ENCODE data around the gene CTBP2. TPM values are rescaled to one million over a fixed set of nuclear protein-coding genes. Genes with fewer than 3 reads are reported as not detected.

CTBP2 gene
- total RNA-seq, 4 donors from 2014 or later: 74.8 to 103 (median 79.2) TPM

GRCh38 chr10:125154529-125154928 lies 5.8 kb downstream of the CTBP2 start:
- H3K27ac ChIP-seq: peak overlapping the region; percentile 82 to 99 (median 98)
- H3K4me3 ChIP-seq: peak overlapping the region in 1 of 2 donors; percentile 25
- 3 to 10% methylated on average over 6 of the region's 6 CpGs for WGBS, 2 donors (ENCODE audit: low coverage in 1 of 2)
- peaks cover 22 to 88% (median 72%) of the 10 kb centered on the region in 3 donors for H3K4me1 ChIP-seq
- H3K27me3 ChIP-seq: no peaks in the 10 kb centered on the region
- no peak for ATAC-seq
- TF ChIP-seq CTCF (IDR thresholded peaks at IDR 0.05) (no peak), POLR2A (IDR thresholded peaks at IDR 0.05) (no peak), POLR2AphosphoS5 (IDR thresholded peaks at IDR 0.05) (no peak), EP300 (IDR thresholded peaks at IDR 0.05) (no peak)
- H3K9me3 ChIP-seq: no peaks in the 10 kb centered on the region
- H3K36me3 ChIP-seq: peaks cover 0 to 7% of the 10 kb centered on the region in 2 donors

DNA sequence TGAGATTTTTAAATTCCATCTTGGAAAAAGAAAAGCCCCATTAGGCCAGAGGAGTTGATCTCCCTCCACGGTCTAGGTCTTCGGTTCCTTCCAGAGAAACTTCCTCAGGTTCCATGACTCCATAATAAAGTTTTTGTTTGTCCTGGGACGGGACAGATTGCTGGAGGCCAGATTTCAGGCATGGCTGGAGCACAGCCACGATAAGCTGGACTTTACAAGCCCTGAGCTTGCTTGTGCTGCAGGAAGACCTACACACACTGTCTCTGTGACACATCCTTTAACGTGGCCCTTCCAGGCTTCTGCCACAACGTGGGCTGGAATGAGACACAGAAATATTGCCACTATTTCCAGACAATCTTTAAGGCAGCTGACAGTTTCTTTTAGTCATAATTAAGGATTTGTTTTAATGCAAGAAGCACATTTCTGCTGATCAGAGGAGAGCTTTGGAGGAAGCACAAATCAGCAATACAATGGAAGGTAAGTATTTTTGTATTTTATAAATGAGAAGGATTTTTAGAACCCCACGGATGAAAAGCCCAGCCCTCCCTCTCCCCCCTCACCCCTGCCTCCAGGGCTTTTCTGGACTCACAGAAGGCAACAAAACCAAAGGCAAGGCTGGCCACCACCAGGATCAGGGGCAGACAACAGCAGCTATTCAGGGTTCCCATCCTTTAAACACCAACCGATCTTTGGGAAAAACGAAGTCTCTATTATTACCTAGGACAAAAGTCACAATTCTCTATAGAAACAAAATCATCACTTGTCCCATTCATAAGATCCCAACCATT lies 6.5 kb downstream of the CTBP2 start:
- Histone ChIP-seq H3K27ac (peak overlapping the region; percentile 82 to 99 (median 98)), H3K4me3 (no peak overlapping the region), H3K36me3 (peaks cover 0 to 7% of the 10 kb centered on the region in 2 donors), H3K4me1 (peaks cover 26 to 94% (median 79%) of the 10 kb centered on the region in 3 donors), H3K27me3 (no peaks in the 10 kb centered on the region), H3K9me3 (no peaks in the 10 kb centered on the region)
- ATAC-seq: no peak
- WGBS, 2 donors (ENCODE audit: low coverage in 1 of 2): 20 to 21% methylated on average over 5 to 7 of the region's 9 CpGs
- no peak for TF ChIP-seq POLR2A (IDR thresholded peaks at IDR 0.05)

DNA sequence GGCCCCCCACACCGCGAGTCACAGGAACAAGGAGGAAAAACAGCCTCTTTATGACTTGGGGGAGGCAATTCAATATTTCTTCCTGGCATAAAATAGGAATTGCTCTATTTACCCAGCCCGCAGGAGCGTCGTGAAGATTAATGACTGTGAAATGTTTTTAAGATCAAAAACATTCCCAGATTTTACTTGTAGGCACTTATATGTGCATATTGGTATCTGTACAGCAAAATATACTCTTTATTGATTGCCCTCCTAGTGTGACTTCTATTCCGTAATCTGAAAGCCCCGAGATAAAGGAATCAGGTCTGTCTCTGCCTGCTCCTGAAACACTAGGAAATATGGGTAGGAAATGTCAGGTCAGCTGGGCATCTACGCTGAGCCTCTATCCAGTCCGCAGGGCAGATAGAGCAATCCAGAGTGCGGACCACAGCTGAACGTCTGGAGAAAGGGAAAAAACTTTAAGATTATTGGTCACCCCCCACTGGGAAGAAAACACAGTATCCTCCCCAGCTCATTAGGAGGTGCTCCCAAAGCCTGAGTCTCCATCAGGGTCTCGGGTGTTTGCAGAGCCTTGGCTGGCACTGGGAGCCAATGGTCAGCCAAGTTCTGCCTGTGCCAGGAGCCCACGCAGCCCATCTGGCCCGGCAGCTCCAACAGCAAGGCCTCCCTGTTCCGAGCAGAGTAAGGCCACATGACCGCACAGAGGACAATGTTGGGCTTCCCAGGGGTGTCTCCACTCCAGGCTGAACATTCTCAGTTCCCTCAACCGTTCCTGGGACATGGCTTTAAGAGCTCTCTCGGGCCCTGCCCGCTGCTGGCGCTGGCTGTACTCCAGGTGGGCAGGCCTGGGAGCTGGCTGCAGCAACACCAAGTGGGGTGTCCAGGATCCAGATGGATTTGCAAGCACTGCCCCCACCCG lies 7.7 kb downstream of the CTBP2 start:
- Histone ChIP-seq H3K27me3 (no peaks in the 10 kb centered on the region), H3K36me3 (peaks cover 0 to 7% of the 10 kb centered on the region in 2 donors), H3K4me3 (peak overlapping the region in 1 of 2 donors; percentile 25), H3K27ac (peak overlapping the region; percentile 82 to 99 (median 98)), H3K9me3 (no peaks in the 10 kb centered on the region), H3K4me1 (peaks cover 34 to 100% (median 88%) of the 10 kb centered on the region in 3 donors)
- WGBS, 2 donors (ENCODE audit: low coverage in 1 of 2): 27 to 67% methylated on average over 10 of the region's 21 CpGs
- ATAC-seq: peak; percentile 37
- TF ChIP-seq CTCF (IDR thresholded peaks at IDR 0.05): no peak
- TF ChIP-seq POLR2A (IDR thresholded peaks at IDR 0.05): no peak
- peak; percentile 66 for TF ChIP-seq POLR2AphosphoS5 (IDR thresholded peaks at IDR 0.05)
- no peak for TF ChIP-seq EP300 (IDR thresholded peaks at IDR 0.05)

- no peak for ATAC-seq
- 67 to 100% methylated on average over 1 of the region's 81 CpGs for WGBS, 2 donors (ENCODE audit: low coverage in 1 of 2)
- Histone ChIP-seq H3K27ac (peak overlapping the region; percentile 82 to 99 (median 98)), H3K36me3 (peaks cover 0 to 7% of the 10 kb centered on the region in 2 donors), H3K4me1 (peaks cover 41 to 100% (median 88%) of the 10 kb centered on the region in 3 donors), H3K27me3 (no peaks in the 10 kb centered on the region), H3K9me3 (no peaks in the 10 kb centered on the region), H3K4me3 (peak overlapping the region in 1 of 2 donors; percentile 25)
- no peak for TF ChIP-seq CTCF (IDR thresholded peaks at IDR 0.05)
These were observed 8.6 kb downstream of the CTBP2 start for GRCh38 chr10:125151553-125152449.

All from gastroesophageal sphincter (tissue), 4 donors.